Right lobe of liver (tissue), 6 donors: ENCODE results near the gene ITGA2. TPM values are rescaled to one million over a fixed set of nuclear protein-coding genes. Genes with fewer than 3 reads are reported as not detected.

Experiments
- ATAC-seq, 4 donors: fragments of 200-7000 bp; cut with Tn5 transposase; one replicate each; pipeline ENCODE4 v1.9.1; 2020; ENCODE audit warnings: mild to moderate bottlenecking in 4 of 4, moderate library complexity in 4 of 4
- DNase-seq, 3 donors: peaks; one replicate each; pipeline ENCODE4 v3.0.0-alpha.2; 2020
- H3K27ac ChIP-seq, 3 donors: fragments of 200-600 bp; one replicate each; pipeline ENCODE4 v1.8.0; 2022
- H3K27me3 ChIP-seq, 2 donors: fragments of 200-600 bp; one replicate each; pipeline ENCODE4 v1.8.0; 2022
- H3K36me3 ChIP-seq, 4 donors: fragments of 200-600 bp; sonication (generic) in 1 of 4; one replicate each; pipeline versions ENCODE4 v1.5.1 to v1.8.0; 2017 to 2022; ENCODE audit warnings: control low read depth in 1 of 4
- H3K4me1 ChIP-seq, 4 donors: fragments of 200-600 bp; sonication (generic) in 1 of 4; one replicate each; pipeline versions ENCODE4 v1.5.1 to v1.8.0; 2017 to 2022; ENCODE audit warnings: control low read depth in 1 of 4
- H3K4me3 ChIP-seq, 3 donors: fragments of 200-600 bp; one replicate each; pipeline ENCODE4 v1.8.0; 2022
- H3K9me3 ChIP-seq, 4 donors: fragments of 200-600 bp; sonication (generic) in 1 of 4; one replicate each; pipeline versions ENCODE4 v1.5.1 to v1.8.0; 2017 to 2022; ENCODE audit warnings: control low read depth in 1 of 4
- POLR2A ChIP-seq: fragments of 450-650 bp; IDR thresholded peaks from one replicate; pipeline ENCODE4 v1.6.1; 2017; ENCODE audit warnings: antibody characterized with exemption, mild to moderate bottlenecking
- WGBS: methylation state at CpG from one replicate; pipeline ENCODE4 v1.1.6; 2018; ENCODE audit warnings: low coverage, low lambda C conversion rate; ENCODE audit not compliant: insufficient coverage; ENCODE audit errors: missing lambda C conversion rate; 5-methylcytosine and 5-hydroxymethylcytosine counted together
- intact Hi-C, 2 donors: fragments of 100-400 bp; cut with DNase I; formaldehyde crosslinking; loops; one replicate each; pipeline versions ENCODE4 v1.11.2 to v1.14.1; 2022
- total RNA-seq, 6 experiments: library from RNA; depleted of rRNA in 2 of 6; stranded (reverse); fragments of >200 nt in 2 of 6; fragmentation: NEBNext Ultra II Directional in 3 of 6; extraction: Animal tissue kit (Norgen Biotek cat#: 25700) in 3 of 6; gene quantifications; one replicate each; pipeline versions ENCODE4 v1.1.0 to v1.2.4, GENCODE V29; 2016 to 2023
- TF ChIP-seq, protein P1 (sequence below), 4 donors: fragments of 200-600 bp in 3 of 4; fragments of 450-650 bp in 1 of 4; IDR thresholded peaks; one replicate each; pipeline versions ENCODE4 v1.5.1 to v1.8.0; 2016 to 2022; ENCODE audit warnings: antibody characterized with exemption in 4 of 4, mild to moderate bottlenecking in 2 of 4
- donor health status: DM: no; HTN: yes; CAD: no.
- donor health status: DM: no; HTN: no; CAD: no.
- donor health status: DM: no; HTN: no; CAD: no.
- donor health status: DM: no; HTN: yes; CAD: no.
- donor health status: DM: no; HTN: yes; CAD: no.

The ITGA2 gene
- total RNA-seq, 6 experiments from 2014 or later: 0.11 to 1.6 (median 0.40) TPM

GRCh38 chr5:52983731-52984636 lies 5.2 kb upstream of the ITGA2 start:
- Histone ChIP-seq H3K27me3 (no peaks in the 10 kb centered on the region), H3K27ac (no peak overlapping the region), H3K36me3 (no peaks in the 10 kb centered on the region), H3K4me3 (no peak overlapping the region), H3K4me1 (peaks cover 0 to 3% (median 0%) of the 10 kb centered on the region in 4 donors), H3K9me3 (no peaks in the 10 kb centered on the region)
- intact Hi-C loops: no loop called here
- DNase-seq (no peak), ATAC-seq (no peak)
- no peak for TF ChIP-seq POLR2A
- TF ChIP-seq, protein P1, sequence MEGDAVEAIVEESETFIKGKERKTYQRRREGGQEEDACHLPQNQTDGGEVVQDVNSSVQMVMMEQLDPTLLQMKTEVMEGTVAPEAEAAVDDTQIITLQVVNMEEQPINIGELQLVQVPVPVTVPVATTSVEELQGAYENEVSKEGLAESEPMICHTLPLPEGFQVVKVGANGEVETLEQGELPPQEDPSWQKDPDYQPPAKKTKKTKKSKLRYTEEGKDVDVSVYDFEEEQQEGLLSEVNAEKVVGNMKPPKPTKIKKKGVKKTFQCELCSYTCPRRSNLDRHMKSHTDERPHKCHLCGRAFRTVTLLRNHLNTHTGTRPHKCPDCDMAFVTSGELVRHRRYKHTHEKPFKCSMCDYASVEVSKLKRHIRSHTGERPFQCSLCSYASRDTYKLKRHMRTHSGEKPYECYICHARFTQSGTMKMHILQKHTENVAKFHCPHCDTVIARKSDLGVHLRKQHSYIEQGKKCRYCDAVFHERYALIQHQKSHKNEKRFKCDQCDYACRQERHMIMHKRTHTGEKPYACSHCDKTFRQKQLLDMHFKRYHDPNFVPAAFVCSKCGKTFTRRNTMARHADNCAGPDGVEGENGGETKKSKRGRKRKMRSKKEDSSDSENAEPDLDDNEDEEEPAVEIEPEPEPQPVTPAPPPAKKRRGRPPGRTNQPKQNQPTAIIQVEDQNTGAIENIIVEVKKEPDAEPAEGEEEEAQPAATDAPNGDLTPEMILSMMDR (IDR thresholded peaks at IDR 0.05): no peak
- WGBS: 39% methylated on average over 3 of the region's 3 CpGs

DNA sequence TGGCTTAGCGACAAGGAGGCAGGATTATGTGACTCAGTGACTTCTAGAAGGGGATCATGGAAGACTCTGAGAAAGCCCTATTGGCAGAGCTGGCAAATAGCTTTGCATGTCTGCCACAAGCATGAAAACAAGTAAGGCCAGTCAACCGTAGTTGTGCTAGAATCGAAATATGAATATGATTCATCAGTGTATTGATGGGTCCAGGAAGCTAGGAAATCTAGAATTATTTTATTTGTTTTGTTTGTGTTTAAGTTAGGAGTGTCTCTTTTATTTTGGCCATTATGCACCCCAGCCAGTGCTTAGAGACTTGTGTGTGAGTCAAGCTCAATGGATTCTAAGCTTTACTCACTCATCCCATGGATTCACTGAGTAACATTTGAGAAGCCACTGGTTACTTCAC lies 3.8 kb upstream of the ITGA2 start:
- no peak for DNase-seq
- peaks cover 0 to 10% (median 1%) of the 10 kb centered on the region in 4 donors for H3K4me1 ChIP-seq
- no peak overlapping the region for H3K27ac ChIP-seq
- no peaks in the 10 kb centered on the region for H3K9me3 ChIP-seq
- WGBS: 83% methylated on average over 3 of the region's 3 CpGs
- ATAC-seq: no peak
- H3K4me3 ChIP-seq: no peak overlapping the region
- no peaks in the 10 kb centered on the region for H3K27me3 ChIP-seq
- intact Hi-C loops: no loop called here
- TF ChIP-seq, protein P1 (IDR thresholded peaks at IDR 0.05): no peak
- TF ChIP-seq POLR2A: no peak
- no peaks in the 10 kb centered on the region for H3K36me3 ChIP-seq

DNA sequence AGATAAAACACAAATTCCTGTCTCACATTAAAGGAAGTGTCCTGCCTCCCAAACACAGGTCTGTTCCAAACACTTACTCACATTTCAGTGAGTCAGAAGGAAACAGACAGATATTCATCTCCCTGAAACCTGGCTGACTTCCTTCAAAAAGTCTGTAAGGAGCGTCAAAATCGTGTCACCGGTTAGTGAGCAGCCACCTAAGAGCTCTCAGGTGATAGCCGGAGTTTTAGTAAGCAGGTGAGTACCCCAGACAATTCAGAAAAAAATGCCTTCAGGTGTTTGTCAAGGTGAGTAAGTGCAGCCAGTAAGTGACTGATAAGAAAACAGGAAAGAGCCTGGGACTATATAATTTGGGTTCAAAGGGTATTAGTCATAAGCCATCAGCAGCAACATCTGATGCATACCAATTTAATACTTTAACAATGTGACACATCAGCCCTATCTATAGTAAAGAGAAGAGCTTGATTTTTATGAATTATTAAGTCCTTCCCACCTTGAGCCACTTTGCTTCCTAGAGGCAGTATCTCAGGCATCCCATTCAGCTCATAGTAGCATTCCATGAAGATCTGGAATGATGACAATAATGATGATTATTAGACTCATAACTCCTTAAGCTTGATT lies 1.3 kb upstream of the ITGA2 start:
- WGBS: 54% methylated on average over 4 of the region's 4 CpGs
- Histone ChIP-seq H3K27ac (no peak overlapping the region), H3K4me1 (peaks cover 0 to 10% (median 1%) of the 10 kb centered on the region in 4 donors), H3K4me3 (no peak overlapping the region), H3K9me3 (no peaks in the 10 kb centered on the region), H3K27me3 (no peaks in the 10 kb centered on the region), H3K36me3 (no peaks in the 10 kb centered on the region)
- no peak for DNase-seq
- intact Hi-C loops: no loop called here
- peak in 1 of 4 donors; percentile 24 for ATAC-seq
- TF ChIP-seq, protein P1 (IDR thresholded peaks at IDR 0.05): no peak
- no peak for TF ChIP-seq POLR2A

GRCh38 chr5:52988335-52989024 lies 672 bp upstream of the ITGA2 start:
- peak in 3 of 4 donors; percentile 25 to 38 (median 31) for ATAC-seq
- intact Hi-C loops: no loop called here
- H3K4me1 ChIP-seq: peaks cover 0 to 10% (median 1%) of the 10 kb centered on the region in 4 donors
- DNase-seq: no peak
- no peaks in the 10 kb centered on the region for H3K9me3 ChIP-seq
- no peak overlapping the region for H3K27ac ChIP-seq
- 16% methylated on average over 13 of the region's 16 CpGs for WGBS
- H3K4me3 ChIP-seq: peak overlapping the region; percentile 45 to 50 (median 49)
- TF ChIP-seq, protein P1 (IDR thresholded peaks at IDR 0.05): no peak
- TF ChIP-seq POLR2A: no peak
- no peaks in the 10 kb centered on the region for H3K27me3 ChIP-seq
- H3K36me3 ChIP-seq: no peaks in the 10 kb centered on the region
